HEK293 (cell line): ENCODE measurements around the gene FXYD1.
A peak's percentile ranks its signal among the peaks of the same experiment; 100 is the strongest.

Source experiments
- BCL11A ChIP-seq: fragments of 450-650 bp; formaldehyde crosslinking; IDR thresholded peaks from 2 replicates; pipeline ENCODE4 v1.5.1; 2016; ENCODE audit warnings: low read depth, missing biosample characterization, missing genetic modification characterization
- GLIS1 ChIP-seq: fragments of 450-650 bp; formaldehyde crosslinking; IDR thresholded peaks from 2 replicates; pipeline ENCODE4 v1.5.1; 2016; ENCODE audit warnings: missing biosample characterization, missing genetic modification characterization
- INSM2 ChIP-seq: fragments of 450-650 bp; formaldehyde crosslinking; IDR thresholded peaks from 2 replicates; pipeline ENCODE4 v1.5.1; 2016; ENCODE audit warnings: missing biosample characterization, missing genetic modification characterization
- KLF17 ChIP-seq: fragments of 450-650 bp; formaldehyde crosslinking; IDR thresholded peaks from 2 replicates; pipeline ENCODE4 v1.5.1; 2016; ENCODE audit warnings: missing biosample characterization, missing genetic modification characterization
- KLF8 ChIP-seq: fragments of 450-650 bp; formaldehyde crosslinking; IDR thresholded peaks from 2 replicates; pipeline ENCODE4 v1.5.1; 2016; ENCODE audit warnings: missing biosample characterization, missing genetic modification characterization
- SP3 ChIP-seq: fragments of 450-650 bp; formaldehyde crosslinking; IDR thresholded peaks from 2 replicates; pipeline ENCODE4 v1.5.1; 2016; ENCODE audit warnings: missing biosample characterization, missing genetic modification characterization
- WT1 ChIP-seq: fragments of 450-650 bp; formaldehyde crosslinking; IDR thresholded peaks from 2 replicates; pipeline ENCODE4 v1.5.1; 2016; ENCODE audit warnings: missing biosample characterization, missing genetic modification characterization
- ZBTB17 ChIP-seq: fragments of 450-650 bp; formaldehyde crosslinking; IDR thresholded peaks from 2 replicates; pipeline ENCODE4 v1.5.1; 2016; ENCODE audit warnings: missing biosample characterization, missing genetic modification characterization
- ZBTB8A ChIP-seq: fragments of 450-650 bp; formaldehyde crosslinking; IDR thresholded peaks from 2 replicates; pipeline ENCODE4 v1.5.1; 2016; ENCODE audit warnings: missing biosample characterization, missing genetic modification characterization
- ZEB2 ChIP-seq: fragments of 450-650 bp; formaldehyde crosslinking; IDR thresholded peaks from 2 replicates; pipeline ENCODE4 v1.5.1; 2016; ENCODE audit warnings: missing biosample characterization, missing genetic modification characterization
- ZFHX2 ChIP-seq: fragments of 450-650 bp; formaldehyde crosslinking; conservative IDR thresholded peaks from 2 replicates; pipeline ENCODE4 v1.5.1; 2016; ENCODE audit warnings: missing biosample characterization, missing genetic modification characterization
- ZFP69B ChIP-seq: fragments of 450-650 bp; formaldehyde crosslinking; IDR thresholded peaks from 2 replicates; pipeline ENCODE4 v1.5.1; 2016; ENCODE audit warnings: missing biosample characterization, missing genetic modification characterization
- ZIC2 ChIP-seq: fragments of 450-650 bp; formaldehyde crosslinking; IDR thresholded peaks from 2 replicates; pipeline ENCODE4 v1.5.1; 2016; ENCODE audit warnings: missing biosample characterization, missing genetic modification characterization
- ZNF169 ChIP-seq: fragments of 450-650 bp; formaldehyde crosslinking; IDR thresholded peaks from 2 replicates; pipeline ENCODE4 v1.5.1; 2016; ENCODE audit warnings: missing biosample characterization, missing genetic modification characterization
- ZNF223 ChIP-seq: fragments of 450-650 bp; formaldehyde crosslinking; IDR thresholded peaks from 2 replicates; pipeline ENCODE4 v1.5.1; 2016; ENCODE audit warnings: missing biosample characterization, missing genetic modification characterization
- ZNF324 ChIP-seq: fragments of 450-650 bp; formaldehyde crosslinking; IDR thresholded peaks from 2 replicates; pipeline ENCODE4 v1.5.1; 2016; ENCODE audit warnings: missing biosample characterization, missing genetic modification characterization
- ZNF335 ChIP-seq: fragments of 450-650 bp; formaldehyde crosslinking; conservative IDR thresholded peaks from 2 replicates; pipeline ENCODE4 v1.5.1; 2016; ENCODE audit warnings: missing biosample characterization, missing genetic modification characterization
- ZNF416 ChIP-seq: fragments of 450-650 bp; formaldehyde crosslinking; IDR thresholded peaks from 2 replicates; pipeline ENCODE4 v1.5.1; 2016; ENCODE audit warnings: missing biosample characterization, missing genetic modification characterization
- ZNF426 ChIP-seq: fragments of 450-650 bp; formaldehyde crosslinking; IDR thresholded peaks from 2 replicates; pipeline ENCODE4 v1.5.1; 2017; ENCODE audit warnings: missing biosample characterization, missing genetic modification characterization, mild to moderate bottlenecking, inconsistent platforms, moderate library complexity
- ZNF513 ChIP-seq: fragments of 450-650 bp; IDR thresholded peaks from 2 replicates; pipeline ENCODE4 v1.5.1; 2018; ENCODE audit warnings: missing biosample characterization, missing genetic modification characterization
- ZSCAN4 ChIP-seq: fragments of 450-650 bp; formaldehyde crosslinking; IDR thresholded peaks from 2 replicates; pipeline ENCODE4 v1.5.1; 2017; ENCODE audit warnings: missing biosample characterization, missing genetic modification characterization
- TF ChIP-seq, protein P1 (sequence below): fragments of 450-650 bp; formaldehyde crosslinking; IDR thresholded peaks from 2 replicates; pipeline ENCODE4 v1.5.1; 2016; ENCODE audit warnings: missing biosample characterization, missing genetic modification characterization, borderline replicate concordance
- TF ChIP-seq, protein P2 (sequence below): fragments of 450-650 bp; formaldehyde crosslinking; IDR thresholded peaks from 2 replicates; pipeline ENCODE4 v1.5.1; 2017; ENCODE audit warnings: missing biosample characterization, missing genetic modification characterization
- TF ChIP-seq, protein P3 (sequence below): fragments of 450-650 bp; formaldehyde crosslinking; IDR thresholded peaks from 2 replicates; pipeline ENCODE4 v1.5.1; 2016; ENCODE audit warnings: missing biosample characterization, missing genetic modification characterization

The FXYD1 gene

GRCh38 chr19:35142606-35143230 is 4.1 kb downstream of the FXYD1 start (continued):
- TF ChIP-seq ZIC2 (tag by site-specific recombination), result 0 out of 2 replicates have a peak, but pooled peaks have one; percentile 22
- peak; percentile 88 for TF ChIP-seq ZEB2
- peak; percentile 96 for TF ChIP-seq ZFP69B (tag by site-specific recombination)
- TF ChIP-seq ZNF169, result no peak
- peak; percentile 47; the same call in 1 of the 2 replicates for TF ChIP-seq GLIS1
- TF ChIP-seq INSM2 (tag by site-specific recombination), result peak; percentile 80
- TF ChIP-seq, protein P1, sequence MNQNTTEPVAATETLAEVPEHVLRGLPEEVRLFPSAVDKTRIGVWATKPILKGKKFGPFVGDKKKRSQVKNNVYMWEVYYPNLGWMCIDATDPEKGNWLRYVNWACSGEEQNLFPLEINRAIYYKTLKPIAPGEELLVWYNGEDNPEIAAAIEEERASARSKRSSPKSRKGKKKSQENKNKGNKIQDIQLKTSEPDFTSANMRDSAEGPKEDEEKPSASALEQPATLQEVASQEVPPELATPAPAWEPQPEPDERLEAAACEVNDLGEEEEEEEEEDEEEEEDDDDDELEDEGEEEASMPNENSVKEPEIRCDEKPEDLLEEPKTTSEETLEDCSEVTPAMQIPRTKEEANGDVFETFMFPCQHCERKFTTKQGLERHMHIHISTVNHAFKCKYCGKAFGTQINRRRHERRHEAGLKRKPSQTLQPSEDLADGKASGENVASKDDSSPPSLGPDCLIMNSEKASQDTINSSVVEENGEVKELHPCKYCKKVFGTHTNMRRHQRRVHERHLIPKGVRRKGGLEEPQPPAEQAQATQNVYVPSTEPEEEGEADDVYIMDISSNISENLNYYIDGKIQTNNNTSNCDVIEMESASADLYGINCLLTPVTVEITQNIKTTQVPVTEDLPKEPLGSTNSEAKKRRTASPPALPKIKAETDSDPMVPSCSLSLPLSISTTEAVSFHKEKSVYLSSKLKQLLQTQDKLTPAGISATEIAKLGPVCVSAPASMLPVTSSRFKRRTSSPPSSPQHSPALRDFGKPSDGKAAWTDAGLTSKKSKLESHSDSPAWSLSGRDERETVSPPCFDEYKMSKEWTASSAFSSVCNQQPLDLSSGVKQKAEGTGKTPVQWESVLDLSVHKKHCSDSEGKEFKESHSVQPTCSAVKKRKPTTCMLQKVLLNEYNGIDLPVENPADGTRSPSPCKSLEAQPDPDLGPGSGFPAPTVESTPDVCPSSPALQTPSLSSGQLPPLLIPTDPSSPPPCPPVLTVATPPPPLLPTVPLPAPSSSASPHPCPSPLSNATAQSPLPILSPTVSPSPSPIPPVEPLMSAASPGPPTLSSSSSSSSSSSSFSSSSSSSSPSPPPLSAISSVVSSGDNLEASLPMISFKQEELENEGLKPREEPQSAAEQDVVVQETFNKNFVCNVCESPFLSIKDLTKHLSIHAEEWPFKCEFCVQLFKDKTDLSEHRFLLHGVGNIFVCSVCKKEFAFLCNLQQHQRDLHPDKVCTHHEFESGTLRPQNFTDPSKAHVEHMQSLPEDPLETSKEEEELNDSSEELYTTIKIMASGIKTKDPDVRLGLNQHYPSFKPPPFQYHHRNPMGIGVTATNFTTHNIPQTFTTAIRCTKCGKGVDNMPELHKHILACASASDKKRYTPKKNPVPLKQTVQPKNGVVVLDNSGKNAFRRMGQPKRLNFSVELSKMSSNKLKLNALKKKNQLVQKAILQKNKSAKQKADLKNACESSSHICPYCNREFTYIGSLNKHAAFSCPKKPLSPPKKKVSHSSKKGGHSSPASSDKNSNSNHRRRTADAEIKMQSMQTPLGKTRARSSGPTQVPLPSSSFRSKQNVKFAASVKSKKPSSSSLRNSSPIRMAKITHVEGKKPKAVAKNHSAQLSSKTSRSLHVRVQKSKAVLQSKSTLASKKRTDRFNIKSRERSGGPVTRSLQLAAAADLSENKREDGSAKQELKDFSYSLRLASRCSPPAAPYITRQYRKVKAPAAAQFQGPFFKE (tag by site-specific recombination), result no peak
- TF ChIP-seq ZBTB17, result peak; percentile 62
- TF ChIP-seq WT1, result peak; percentile 83
- TF ChIP-seq SP3 (tag by site-specific recombination), result peak; percentile 95
- no peak for TF ChIP-seq ZNF324
- peak; percentile 65 for TF ChIP-seq ZNF335 (tag by site-specific recombination)
- no peak for TF ChIP-seq ZNF223 (tag by site-specific recombination)
- no peak for TF ChIP-seq ZNF416 (tag by site-specific recombination)
- peak; percentile 97 for TF ChIP-seq ZFHX2
- TF ChIP-seq KLF8 (tag by site-specific recombination), result peak; percentile 79
- peak; percentile 75; the same call in 1 of the 2 replicates for TF ChIP-seq KLF17 (tag by site-specific recombination)
- TF ChIP-seq ZNF513 (tag by site-specific recombination), result peak; percentile 45; the same call in 1 of the 2 replicates
- TF ChIP-seq ZNF426 (tag by site-specific recombination), result no peak
- no peak for TF ChIP-seq ZSCAN4 (tag by site-specific recombination)
- TF ChIP-seq ZBTB8A, result peak; percentile 67
- TF ChIP-seq BCL11A (tag by site-specific recombination), result 0 out of 2 replicates have a peak, but pooled peaks have one; percentile 24
- TF ChIP-seq, protein P2, sequence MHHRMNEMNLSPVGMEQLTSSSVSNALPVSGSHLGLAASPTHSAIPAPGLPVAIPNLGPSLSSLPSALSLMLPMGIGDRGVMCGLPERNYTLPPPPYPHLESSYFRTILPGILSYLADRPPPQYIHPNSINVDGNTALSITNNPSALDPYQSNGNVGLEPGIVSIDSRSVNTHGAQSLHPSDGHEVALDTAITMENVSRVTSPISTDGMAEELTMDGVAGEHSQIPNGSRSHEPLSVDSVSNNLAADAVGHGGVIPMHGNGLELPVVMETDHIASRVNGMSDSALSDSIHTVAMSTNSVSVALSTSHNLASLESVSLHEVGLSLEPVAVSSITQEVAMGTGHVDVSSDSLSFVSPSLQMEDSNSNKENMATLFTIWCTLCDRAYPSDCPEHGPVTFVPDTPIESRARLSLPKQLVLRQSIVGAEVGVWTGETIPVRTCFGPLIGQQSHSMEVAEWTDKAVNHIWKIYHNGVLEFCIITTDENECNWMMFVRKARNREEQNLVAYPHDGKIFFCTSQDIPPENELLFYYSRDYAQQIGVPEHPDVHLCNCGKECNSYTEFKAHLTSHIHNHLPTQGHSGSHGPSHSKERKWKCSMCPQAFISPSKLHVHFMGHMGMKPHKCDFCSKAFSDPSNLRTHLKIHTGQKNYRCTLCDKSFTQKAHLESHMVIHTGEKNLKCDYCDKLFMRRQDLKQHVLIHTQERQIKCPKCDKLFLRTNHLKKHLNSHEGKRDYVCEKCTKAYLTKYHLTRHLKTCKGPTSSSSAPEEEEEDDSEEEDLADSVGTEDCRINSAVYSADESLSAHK (tag by site-specific recombination), result no peak
- TF ChIP-seq, protein P3, sequence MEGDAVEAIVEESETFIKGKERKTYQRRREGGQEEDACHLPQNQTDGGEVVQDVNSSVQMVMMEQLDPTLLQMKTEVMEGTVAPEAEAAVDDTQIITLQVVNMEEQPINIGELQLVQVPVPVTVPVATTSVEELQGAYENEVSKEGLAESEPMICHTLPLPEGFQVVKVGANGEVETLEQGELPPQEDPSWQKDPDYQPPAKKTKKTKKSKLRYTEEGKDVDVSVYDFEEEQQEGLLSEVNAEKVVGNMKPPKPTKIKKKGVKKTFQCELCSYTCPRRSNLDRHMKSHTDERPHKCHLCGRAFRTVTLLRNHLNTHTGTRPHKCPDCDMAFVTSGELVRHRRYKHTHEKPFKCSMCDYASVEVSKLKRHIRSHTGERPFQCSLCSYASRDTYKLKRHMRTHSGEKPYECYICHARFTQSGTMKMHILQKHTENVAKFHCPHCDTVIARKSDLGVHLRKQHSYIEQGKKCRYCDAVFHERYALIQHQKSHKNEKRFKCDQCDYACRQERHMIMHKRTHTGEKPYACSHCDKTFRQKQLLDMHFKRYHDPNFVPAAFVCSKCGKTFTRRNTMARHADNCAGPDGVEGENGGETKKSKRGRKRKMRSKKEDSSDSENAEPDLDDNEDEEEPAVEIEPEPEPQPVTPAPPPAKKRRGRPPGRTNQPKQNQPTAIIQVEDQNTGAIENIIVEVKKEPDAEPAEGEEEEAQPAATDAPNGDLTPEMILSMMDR, result peak; percentile 40; the same call in 1 of the 2 replicates
